Measurements from ENCODE around the gene WNT1.

Gene WNT1

DNA sequence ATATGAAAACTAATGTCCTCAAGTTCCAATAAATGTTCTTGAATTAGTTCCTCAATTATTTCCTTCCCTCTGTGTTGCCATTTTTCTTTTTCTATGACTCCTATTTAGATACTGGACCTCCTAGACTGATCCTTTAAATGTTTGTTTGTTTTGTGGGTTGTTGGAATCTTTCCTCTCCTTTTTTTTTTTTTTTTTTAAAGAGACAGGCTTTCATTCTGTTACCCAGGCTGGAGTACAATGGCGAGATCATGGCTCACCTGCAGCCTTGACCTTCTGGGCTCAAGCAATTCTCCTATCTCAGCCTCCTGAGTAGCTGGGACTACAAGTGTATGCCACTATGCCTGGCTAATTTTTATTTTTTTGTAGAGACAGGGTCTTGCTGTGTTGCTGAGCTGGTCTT is 30.8 kb downstream of the WNT1 start:
- in situ Hi-C loops (cut with MboI; ENCODE audit: low sequenced_read_pairs, unreplicated experiment) = no loop called here
- TF ChIP-seq, protein P1, sequence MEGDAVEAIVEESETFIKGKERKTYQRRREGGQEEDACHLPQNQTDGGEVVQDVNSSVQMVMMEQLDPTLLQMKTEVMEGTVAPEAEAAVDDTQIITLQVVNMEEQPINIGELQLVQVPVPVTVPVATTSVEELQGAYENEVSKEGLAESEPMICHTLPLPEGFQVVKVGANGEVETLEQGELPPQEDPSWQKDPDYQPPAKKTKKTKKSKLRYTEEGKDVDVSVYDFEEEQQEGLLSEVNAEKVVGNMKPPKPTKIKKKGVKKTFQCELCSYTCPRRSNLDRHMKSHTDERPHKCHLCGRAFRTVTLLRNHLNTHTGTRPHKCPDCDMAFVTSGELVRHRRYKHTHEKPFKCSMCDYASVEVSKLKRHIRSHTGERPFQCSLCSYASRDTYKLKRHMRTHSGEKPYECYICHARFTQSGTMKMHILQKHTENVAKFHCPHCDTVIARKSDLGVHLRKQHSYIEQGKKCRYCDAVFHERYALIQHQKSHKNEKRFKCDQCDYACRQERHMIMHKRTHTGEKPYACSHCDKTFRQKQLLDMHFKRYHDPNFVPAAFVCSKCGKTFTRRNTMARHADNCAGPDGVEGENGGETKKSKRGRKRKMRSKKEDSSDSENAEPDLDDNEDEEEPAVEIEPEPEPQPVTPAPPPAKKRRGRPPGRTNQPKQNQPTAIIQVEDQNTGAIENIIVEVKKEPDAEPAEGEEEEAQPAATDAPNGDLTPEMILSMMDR (IDR thresholded peaks at IDR 0.05; ENCODE audit: borderline replicate concordance, control extremely low read depth, extremely low read depth, insufficient read depth, missing control alignments) = no peak
- DNase-seq (ENCODE audit: low spot score) = no peak

DNA sequence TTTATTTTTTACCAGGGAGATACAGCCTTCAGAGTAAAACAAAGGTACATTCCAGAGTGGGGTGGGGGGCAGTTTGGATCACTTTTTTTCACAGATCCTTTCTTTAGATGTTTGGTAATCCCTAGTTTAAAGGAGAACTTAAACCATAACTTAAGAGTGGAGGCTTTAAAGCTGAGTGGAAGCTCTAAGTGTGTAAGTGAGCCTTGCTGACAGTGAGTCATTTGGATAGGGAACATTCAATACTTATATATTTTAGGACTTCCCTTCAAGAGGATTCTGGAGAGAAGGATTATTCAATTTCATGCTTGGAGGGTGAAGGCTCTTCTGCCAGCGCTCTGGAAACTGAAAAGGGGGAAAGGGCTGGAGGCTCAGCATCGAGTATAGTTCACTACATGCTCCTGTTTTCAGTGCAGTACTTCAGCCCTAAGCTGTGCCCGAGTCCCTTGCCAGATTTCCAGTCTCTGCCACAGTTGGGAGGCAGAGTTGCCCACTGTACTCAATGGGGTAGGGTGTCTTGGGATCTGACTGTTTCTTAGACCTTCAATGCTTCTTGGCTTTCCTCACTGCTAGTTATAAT is 32.1 kb downstream of the WNT1 start:
- in situ Hi-C loops (cut with MboI; ENCODE audit: low sequenced_read_pairs, unreplicated experiment) = no loop called here
- TF ChIP-seq, protein P1 (IDR thresholded peaks at IDR 0.05; ENCODE audit: borderline replicate concordance, control extremely low read depth, extremely low read depth, insufficient read depth, missing control alignments) = no peak
- no peak for DNase-seq (ENCODE audit: low spot score)

DNA sequence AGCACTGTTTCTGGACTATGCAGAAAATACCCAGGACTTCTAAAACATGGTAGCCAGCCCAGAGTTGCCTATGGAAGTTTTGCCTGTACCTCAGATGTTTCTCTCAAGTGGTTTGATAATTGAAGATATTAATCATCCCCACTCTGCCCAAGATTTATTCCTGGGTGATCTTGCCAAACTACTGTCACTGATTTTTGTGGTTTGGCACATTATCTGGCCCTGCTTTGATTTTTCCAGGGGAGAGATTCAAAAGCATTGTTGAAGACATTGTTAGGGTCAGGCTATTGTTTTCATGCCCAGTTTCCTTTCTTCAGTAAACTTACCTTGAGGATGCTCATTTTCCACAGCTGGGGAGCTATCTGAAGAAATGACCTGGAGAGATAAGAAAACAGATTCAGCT is 34.6 kb downstream of the WNT1 start:
- TF ChIP-seq, protein P1 (IDR thresholded peaks at IDR 0.05; ENCODE audit: borderline replicate concordance, control extremely low read depth, extremely low read depth, insufficient read depth, missing control alignments) = no peak
- in situ Hi-C loops (cut with MboI; ENCODE audit: low sequenced_read_pairs, unreplicated experiment) = no loop called here
- no peak for DNase-seq (ENCODE audit: low spot score)

DNA sequence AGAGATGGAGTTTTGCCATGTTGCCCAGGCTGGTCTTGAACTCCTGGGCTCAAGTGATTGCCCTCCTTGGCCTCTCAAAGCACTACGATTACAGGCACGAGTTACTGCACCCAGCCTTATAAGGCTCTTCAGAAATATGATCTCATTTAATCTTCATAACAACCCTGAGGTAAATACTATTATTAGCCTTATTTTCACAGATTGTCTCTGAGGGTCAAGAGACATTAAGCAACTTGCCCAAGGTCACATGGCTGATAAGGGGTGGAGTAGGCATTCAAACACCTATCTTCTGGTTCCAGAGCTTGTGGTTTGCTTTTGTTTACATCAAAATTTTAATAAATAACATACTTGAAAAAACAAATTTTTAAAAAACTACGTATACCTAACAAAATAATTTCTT is 35.3 kb downstream of the WNT1 start:
- DNase-seq (ENCODE audit: low spot score) = no peak
- TF ChIP-seq, protein P1 (IDR thresholded peaks at IDR 0.05; ENCODE audit: borderline replicate concordance, control extremely low read depth, extremely low read depth, insufficient read depth, missing control alignments) = no peak
- in situ Hi-C loops (cut with MboI; ENCODE audit: low sequenced_read_pairs, unreplicated experiment) = no loop called here

DNA sequence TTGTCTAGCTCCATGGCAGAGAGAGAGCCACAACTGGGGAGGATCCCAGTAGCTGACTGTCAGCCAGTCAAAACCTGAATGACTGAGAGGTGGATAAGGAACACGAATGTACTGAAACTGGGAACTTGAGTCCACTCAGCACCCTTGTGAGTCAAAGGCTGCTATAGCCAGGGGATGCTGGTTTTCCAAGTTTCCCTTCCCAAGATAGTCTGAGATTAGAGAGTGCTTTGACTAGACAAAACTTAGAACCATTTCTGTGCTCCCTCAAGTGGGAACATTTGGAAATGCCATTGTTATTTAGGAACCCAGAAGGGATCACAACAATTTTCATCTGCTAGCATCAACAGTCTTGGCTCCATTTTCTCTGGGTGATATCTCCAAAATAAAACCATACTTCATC is 36.4 kb downstream of the WNT1 start:
- no peak for DNase-seq (ENCODE audit: low spot score)
- TF ChIP-seq, protein P1 (IDR thresholded peaks at IDR 0.05; ENCODE audit: borderline replicate concordance, control extremely low read depth, extremely low read depth, insufficient read depth, missing control alignments) = no peak
- in situ Hi-C loops (cut with MboI; ENCODE audit: low sequenced_read_pairs, unreplicated experiment) = no loop called here

DNA sequence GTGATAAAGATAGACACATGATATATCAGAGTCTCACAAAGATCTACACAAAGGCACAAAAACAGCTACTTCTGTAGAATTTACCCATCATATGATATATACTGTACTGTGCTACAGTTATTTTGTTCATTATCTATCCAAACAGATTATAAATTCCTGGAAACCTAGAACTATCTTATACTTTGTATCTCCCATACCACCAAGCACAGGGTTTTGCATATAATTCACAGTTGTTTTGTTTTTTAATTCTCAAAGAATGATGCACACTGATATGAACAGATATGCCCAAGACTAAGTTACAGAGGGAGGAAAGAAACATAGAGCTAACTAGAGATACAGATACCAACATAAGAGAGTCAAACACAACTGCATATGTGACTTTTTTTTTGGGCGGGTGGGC is 37.1 kb downstream of the WNT1 start:
- DNase-seq (ENCODE audit: low spot score) = no peak
- TF ChIP-seq, protein P1 (IDR thresholded peaks at IDR 0.05; ENCODE audit: borderline replicate concordance, control extremely low read depth, extremely low read depth, insufficient read depth, missing control alignments) = no peak
- in situ Hi-C loops (cut with MboI; ENCODE audit: low sequenced_read_pairs, unreplicated experiment) = no loop called here

DNA sequence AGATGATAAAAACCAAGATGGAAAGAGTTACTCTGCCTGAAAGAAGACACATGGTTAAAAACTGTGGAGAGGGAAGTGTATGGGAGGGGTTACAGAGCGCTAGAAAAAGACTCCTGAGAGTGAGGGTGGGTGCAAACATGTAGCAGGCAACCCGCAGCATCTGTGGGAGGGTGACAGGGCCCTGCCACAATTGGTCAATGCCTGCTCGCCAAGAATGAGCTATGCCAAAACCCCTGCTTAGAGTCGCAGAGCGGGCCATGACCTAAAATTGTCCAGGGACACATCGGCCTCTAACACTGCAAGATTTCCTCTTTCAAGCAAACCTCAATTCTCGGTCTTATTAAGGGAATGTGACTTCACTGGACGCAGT is 39.8 kb downstream of the WNT1 start:
- DNase-seq (ENCODE audit: low spot score) = peak; percentile 54
- in situ Hi-C loops (cut with MboI; ENCODE audit: low sequenced_read_pairs, unreplicated experiment) = no loop called here
- TF ChIP-seq, protein P1 (IDR thresholded peaks at IDR 0.05; ENCODE audit: borderline replicate concordance, control extremely low read depth, extremely low read depth, insufficient read depth, missing control alignments) = no peak

Data from GM13976 (cell line).